Bronchial epithelial cell (primary cell): ENCODE data around the gene BRF1. TPM values are rescaled to one million over a fixed set of nuclear protein-coding genes. Genes with fewer than 3 reads are reported as not detected.
A peak's percentile ranks its signal among the peaks of the same experiment; 100 is the strongest.

Experiments
- DNase-seq: peaks from one replicate; pipeline ENCODE4 v3.0.0-alpha.2; 2010; ENCODE audit warnings: low read depth
- FAIRE-seq: peaks from 2 replicates; lab custom pipeline; 2011; peaks lifted over from hg19 to GRCh38; lab: Jason Lieb, UNC
- H3K27me3 ChIP-seq: 2 replicates; pipeline ENCODE4 v1.5.1; 2011; ENCODE audit warnings: low read length; ENCODE audit not compliant: control insufficient read depth, insufficient read depth
- H3K36me3 ChIP-seq: 2 replicates; pipeline ENCODE4 v1.5.1; 2011; ENCODE audit warnings: low read length; ENCODE audit not compliant: control insufficient read depth, insufficient read depth
- H3K4me3 ChIP-seq: 2 replicates; pipeline ENCODE4 v1.5.1; 2011; ENCODE audit warnings: mild to moderate bottlenecking, low read depth, low read length, control low read depth
- CTCF ChIP-seq: IDR thresholded peaks from 2 replicates; pipeline ENCODE4 v1.5.1; 2011; ENCODE audit warnings: mild to moderate bottlenecking, moderate library complexity, low read length, control low read depth, inconsistent platforms; ENCODE audit not compliant: insufficient read depth, severe bottlenecking
- total RNA-seq: library from RNA; depleted of rRNA; stranded (reverse); fragments of >200 nt; gene quantifications from 2 replicates; pipeline ENCODE4 v1.2.1, GENCODE V29; 2014

The BRF1 gene
- total RNA-seq, 1 donor from 2014 or later, result 24.0 TPM

- no peak for DNase-seq
- no peak for TF ChIP-seq CTCF
- H3K27me3 ChIP-seq, result peaks cover 4% of the 10 kb centered on the region
- no peak overlapping the region for H3K4me3 ChIP-seq
- FAIRE-seq, result no peak
- H3K36me3 ChIP-seq, result no peaks in the 10 kb centered on the region
These were observed 97.1 kb downstream of the BRF1 start for GRCh38 chr14:105203701-105204100.

- Histone ChIP-seq H3K27me3 (peaks cover 8% of the 10 kb centered on the region), H3K4me3 (no peak overlapping the region), H3K36me3 (no peaks in the 10 kb centered on the region)
- TF ChIP-seq CTCF, result peak; percentile 94
- DNase-seq, result peak; percentile 36
- FAIRE-seq, result no peak
These were observed 97.7 kb downstream of the BRF1 start for GRCh38 chr14:105203057-105203531.

GRCh38 chr14:105201925-105202513, 98.8 kb downstream of the BRF1 start:
- H3K36me3 ChIP-seq, result no peaks in the 10 kb centered on the region
- FAIRE-seq (no peak), DNase-seq (no peak)
- peaks cover 16% of the 10 kb centered on the region for H3K27me3 ChIP-seq
- no peak for TF ChIP-seq CTCF
- H3K4me3 ChIP-seq, result no peak overlapping the region

GRCh38 chr14:105201156-105201924, 99.5 kb downstream of the BRF1 start:
- peaks cover 19% of the 10 kb centered on the region for H3K27me3 ChIP-seq

GRCh38 chr14:105200641-105201040, 100.2 kb downstream of the BRF1 start:
- peaks cover 26% of the 10 kb centered on the region for H3K27me3 ChIP-seq
- no peak for DNase-seq
- no peaks in the 10 kb centered on the region for H3K36me3 ChIP-seq
- no peak for FAIRE-seq
- H3K4me3 ChIP-seq, result no peak overlapping the region
- TF ChIP-seq CTCF, result no peak

More at GRCh38 chr14:105201156-105201924, 99.5 kb downstream of the BRF1 start:
- FAIRE-seq (no peak), DNase-seq (no peak)
- Histone ChIP-seq H3K4me3 (no peak overlapping the region), H3K36me3 (no peaks in the 10 kb centered on the region)
- no peak for TF ChIP-seq CTCF
